Gastroesophageal sphincter (tissue), 3 donors: ENCODE results near the gene UCK1.

Experiments used
- EP300 ChIP-seq: sonication (generic); formaldehyde crosslinking; IDR thresholded peaks from one replicate; pipeline ENCODE4 v1.6.1; 2017; ENCODE audit warnings: antibody characterized with exemption, mild to moderate bottlenecking
- POLR2A ChIP-seq, 2 donors: fragments of 450-650 bp; IDR thresholded peaks; one replicate each; pipeline ENCODE4 v1.6.1; 2017; ENCODE audit warnings: antibody characterized with exemption in 2 of 2, mild to moderate bottlenecking in 2 of 2, moderate library complexity in 1 of 2
- POLR2AphosphoS5 ChIP-seq: sonication (generic); formaldehyde crosslinking; IDR thresholded peaks from one replicate; pipeline ENCODE4 v1.6.1; 2017; ENCODE audit warnings: antibody characterized with exemption
- TF ChIP-seq, protein P1 (sequence below), 4 experiments: fragments of 200-600 bp in 2 of 4; fragments of 450-650 bp in 2 of 4; sonication (generic) in 1 of 4; IDR thresholded peaks; one replicate each; pipeline ENCODE4 v1.5.1; 2017 to 2019; ENCODE audit warnings: antibody characterized with exemption in 4 of 4, mild to moderate bottlenecking in 2 of 4, moderate library complexity in 2 of 4

DNA sequence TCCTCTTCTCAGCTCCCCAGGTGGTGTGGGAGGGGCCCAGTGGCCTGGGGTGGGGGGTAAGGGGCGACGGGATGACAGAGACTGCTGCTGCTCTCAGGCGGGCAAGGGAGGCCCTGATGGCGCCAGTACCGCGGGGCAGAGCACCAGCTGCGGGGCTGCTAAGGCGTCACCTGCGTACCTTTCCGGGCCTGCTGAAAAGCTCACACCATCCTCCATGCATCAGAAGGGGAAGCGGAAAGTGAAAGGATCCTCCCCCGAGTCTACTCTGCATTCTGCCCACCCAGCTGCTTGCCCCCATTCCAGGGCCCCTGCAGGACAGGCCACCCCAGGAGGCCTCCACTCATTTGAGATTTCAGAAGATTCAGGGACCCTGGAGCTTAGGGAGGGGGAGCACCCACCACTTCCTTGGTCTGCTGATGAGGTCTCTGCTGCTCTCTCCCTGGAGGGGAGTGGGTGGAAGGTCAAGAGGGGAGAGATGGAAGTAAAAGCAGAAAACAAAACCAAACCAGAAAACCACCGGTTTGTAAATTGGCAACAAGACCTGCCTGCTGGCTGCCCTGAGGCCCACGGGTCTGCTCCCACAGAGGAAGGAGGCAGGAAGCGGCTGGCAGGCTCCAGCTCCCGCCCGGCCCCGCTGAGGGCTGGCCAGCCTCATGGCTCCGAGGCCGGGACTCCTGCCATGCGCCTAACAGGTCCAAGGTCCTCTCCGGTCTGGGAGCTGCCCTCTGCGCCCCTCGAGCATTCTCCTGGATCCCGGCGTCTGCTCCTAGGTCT, 47.9 kb upstream of the UCK1 start:
- TF ChIP-seq POLR2A (IDR thresholded peaks at IDR 0.05): no peak
- no peak for TF ChIP-seq EP300
- TF ChIP-seq, protein P1, sequence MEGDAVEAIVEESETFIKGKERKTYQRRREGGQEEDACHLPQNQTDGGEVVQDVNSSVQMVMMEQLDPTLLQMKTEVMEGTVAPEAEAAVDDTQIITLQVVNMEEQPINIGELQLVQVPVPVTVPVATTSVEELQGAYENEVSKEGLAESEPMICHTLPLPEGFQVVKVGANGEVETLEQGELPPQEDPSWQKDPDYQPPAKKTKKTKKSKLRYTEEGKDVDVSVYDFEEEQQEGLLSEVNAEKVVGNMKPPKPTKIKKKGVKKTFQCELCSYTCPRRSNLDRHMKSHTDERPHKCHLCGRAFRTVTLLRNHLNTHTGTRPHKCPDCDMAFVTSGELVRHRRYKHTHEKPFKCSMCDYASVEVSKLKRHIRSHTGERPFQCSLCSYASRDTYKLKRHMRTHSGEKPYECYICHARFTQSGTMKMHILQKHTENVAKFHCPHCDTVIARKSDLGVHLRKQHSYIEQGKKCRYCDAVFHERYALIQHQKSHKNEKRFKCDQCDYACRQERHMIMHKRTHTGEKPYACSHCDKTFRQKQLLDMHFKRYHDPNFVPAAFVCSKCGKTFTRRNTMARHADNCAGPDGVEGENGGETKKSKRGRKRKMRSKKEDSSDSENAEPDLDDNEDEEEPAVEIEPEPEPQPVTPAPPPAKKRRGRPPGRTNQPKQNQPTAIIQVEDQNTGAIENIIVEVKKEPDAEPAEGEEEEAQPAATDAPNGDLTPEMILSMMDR (IDR thresholded peaks at IDR 0.05): no peak
- no peak for TF ChIP-seq POLR2AphosphoS5
